Right ventricle myocardium superior (tissue), 1 donor: ENCODE measurements around the gene FOXP4. TPM values are rescaled to one million over a fixed set of nuclear protein-coding genes. Genes with fewer than 3 reads are reported as not detected.
A peak's percentile ranks its signal among the peaks of the same experiment; 100 is the strongest.

Experiments
- ATAC-seq: fragments of 200-7000 bp; cut with Tn5 transposase; one replicate; pipeline ENCODE4 v1.9.1; 2020; ENCODE audit warnings: mild to moderate bottlenecking; ENCODE audit not compliant: poor library complexity
- DNase-seq: peaks from one replicate; pipeline ENCODE4 v3.0.0-alpha.2; 2020
- intact Hi-C: fragments of 100-400 bp; cut with DNase I; formaldehyde crosslinking; loops from one replicate; pipeline ENCODE4 v1.11.2; 2022
- microRNA-seq: library from miRNA; unstranded; fragments of <30 nt; microRNA quantifications from one replicate; pipeline ENCODE4 v1.2.0, GENCODE V29; 2020
- total RNA-seq: library from RNA; stranded (reverse); fragmentation: NEBNext Ultra II Directional; extraction: Animal tissue kit (Norgen Biotek cat#: 25700); gene quantifications from one replicate; pipeline ENCODE4 v1.2.1, GENCODE V29; 2021
- donor health status: DM: no; HTN: yes; CAD: no; lungs with severe emphysema.

The FOXP4 gene
- total RNA-seq, 1 donor from 2014 or later = 14.4 TPM

DNA sequence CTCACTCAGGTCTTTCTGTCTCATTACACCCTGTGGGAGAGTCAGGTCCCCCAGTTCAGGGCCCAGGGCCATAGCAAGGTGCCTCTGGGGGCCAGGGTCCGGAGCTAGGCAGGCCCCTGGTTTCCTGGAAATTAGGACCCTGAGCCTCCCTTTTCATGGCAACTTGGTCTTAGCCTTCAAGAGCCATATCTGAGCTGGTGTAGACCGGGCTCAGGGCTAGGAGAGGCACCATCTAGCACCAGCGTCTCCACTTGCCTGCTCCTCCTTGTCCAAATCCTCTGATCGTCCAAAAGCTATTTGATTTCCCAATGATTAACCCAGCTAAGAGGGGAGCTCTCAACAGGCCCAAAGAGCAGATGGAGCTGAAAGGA is 97.7 kb downstream of the FOXP4 start:
- ATAC-seq (no peak), DNase-seq (no peak)
- intact Hi-C loops = no loop called here

DNA sequence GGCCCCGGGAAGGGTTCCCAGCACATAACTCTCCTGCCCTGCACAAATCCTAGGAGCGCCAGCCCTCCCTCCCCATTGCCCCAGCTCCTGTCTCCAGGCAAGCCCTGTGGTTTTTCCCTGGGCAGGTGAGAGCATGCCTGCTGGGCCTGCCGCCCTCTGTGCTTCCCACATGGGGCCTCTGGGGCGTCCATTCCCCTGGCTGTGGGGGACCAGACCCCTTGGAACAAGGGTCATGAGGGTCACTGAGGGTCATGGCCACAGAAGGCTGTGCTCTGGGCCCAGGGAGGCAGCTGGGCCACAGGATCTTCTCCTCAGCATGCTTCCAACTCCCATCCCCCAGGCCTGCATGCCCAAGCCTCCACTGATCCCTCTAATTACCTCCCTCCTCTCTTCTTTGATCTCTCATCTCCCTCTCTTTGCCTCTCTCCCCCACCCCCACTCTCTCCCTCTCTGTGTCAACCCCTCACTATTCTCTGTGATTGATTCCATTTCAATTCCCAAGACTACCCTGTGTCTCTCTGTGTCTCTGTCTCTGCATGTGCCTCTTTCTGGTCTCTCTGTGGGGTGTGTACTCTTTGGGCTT is 98.2 kb downstream of the FOXP4 start:
- intact Hi-C loops = no loop called here
- DNase-seq = no peak
- no peak for ATAC-seq

DNA sequence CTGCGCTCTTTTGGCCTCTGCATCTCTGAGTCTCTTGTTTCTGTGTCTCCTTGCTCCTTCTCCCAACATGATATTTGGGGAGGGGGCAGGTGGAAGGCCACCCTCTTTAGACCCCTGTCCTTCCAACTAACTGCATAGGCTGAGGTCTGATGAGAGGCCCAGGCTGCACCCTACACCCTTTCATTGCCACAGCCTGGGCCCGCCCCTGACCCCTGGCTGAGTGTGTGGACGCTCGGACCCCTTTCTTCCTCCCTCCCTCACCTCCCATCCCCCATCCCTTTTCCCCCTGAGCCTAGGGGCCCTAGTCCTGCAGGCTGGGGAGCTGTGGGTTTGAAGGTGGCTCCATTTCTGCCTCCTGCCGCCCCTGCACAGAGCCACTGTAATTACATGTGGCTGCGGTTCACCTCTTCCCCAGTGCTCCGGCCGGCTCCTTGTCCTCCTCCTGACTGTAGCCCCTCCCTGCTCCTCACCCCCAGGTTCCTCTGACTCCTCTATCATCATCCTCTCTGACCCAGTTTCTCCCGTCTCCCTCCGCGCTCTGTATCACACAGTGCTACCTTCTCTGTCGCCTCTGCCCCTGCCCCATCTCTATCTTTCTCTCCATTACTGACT is 98.9 kb downstream of the FOXP4 start:
- intact Hi-C loops = no loop called here
- DNase-seq (no peak), ATAC-seq (no peak)

DNA sequence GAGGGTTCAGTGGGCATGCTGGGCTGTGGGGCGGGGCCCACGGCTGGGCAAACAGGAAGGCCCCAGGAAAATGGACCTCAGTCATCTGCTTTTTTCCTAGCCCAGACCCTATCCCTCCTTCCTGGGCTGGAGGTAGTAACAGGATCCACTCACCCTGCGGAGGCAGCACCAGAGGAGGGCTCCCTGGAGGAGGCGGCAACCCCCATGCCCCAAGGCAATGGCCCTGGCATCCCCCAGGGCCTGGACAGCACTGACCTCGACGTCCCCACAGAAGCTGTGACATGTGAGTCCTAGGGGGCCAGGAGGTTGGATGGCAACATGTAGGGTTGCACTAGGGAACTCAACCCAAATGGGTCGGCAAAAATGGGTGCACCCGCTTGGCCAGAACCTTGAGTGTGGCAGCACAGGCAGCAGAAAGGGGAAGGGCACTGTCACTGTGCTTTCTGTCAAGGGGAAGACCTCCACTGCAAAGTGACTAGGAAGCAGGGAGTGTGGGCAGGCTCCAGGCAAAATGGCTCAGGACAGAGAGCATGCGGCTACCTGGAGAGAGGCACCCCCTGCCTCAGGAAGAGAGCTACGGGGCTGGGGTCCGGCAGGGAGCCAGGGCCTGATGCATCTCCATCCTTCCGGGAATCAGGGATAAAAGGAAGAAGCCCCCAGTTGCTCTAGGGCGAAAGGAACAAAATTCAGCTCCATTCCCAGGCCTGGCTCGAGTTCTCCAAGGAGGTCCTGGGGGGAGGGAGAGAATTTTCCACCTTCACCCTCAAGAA is 100.0 kb downstream of the FOXP4 start:
- intact Hi-C loops = no loop called here

DNA sequence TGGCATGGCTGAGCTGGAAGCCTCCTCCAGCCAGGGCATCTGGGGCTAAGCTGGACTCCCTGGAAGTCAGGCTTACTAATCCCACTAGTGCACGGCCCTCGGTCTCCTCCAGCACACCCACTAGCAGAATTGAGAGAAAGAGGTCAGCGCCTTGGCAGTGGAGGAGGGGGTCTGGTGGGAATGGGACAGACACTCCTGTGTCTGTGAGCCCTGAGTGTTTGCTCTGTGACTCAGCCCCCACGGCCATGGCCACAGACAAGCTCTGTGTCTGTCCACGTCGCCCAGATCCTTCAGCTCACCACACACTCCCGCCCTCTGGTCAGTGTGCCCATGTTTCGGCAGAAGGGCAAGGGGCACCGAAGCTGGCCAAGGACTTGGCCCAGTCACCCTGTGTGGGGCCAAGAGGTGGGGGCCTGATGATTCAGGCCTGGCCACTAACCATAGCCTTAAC is 100.9 kb downstream of the FOXP4 start:
- ATAC-seq = no peak
- no peak for DNase-seq
- intact Hi-C loops = no loop called here

More for the DNA sequence above, 100.0 kb downstream of the FOXP4 start:
- no peak for ATAC-seq
- no peak for DNase-seq

DNA sequence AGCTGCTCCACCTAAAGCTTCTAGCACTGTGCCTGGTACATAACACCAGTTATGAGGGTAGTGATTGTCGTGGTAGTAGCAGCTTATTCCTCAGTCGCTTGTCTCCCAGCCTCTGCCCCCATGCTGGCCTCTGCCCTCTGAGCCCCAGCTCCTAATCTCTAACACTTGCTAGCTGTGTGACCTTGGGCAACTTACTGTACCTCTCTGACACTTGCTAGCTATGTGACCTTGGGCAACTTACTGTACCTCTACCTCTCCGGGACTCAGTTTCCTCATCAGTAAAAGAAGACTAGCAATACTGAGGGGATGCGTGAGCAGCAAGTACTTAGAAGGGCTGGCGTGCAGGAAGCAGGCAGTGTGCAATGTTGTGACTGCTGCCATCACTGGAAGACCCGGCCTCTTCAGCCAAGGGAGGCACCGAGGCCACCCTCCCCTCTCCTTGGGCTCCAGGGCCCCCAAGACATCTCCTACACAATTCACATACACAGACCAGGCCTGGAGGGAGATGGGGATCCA is 101.9 kb downstream of the FOXP4 start:
- peak; percentile 10 for DNase-seq
- intact Hi-C loops = no loop called here
- no peak for ATAC-seq

DNA sequence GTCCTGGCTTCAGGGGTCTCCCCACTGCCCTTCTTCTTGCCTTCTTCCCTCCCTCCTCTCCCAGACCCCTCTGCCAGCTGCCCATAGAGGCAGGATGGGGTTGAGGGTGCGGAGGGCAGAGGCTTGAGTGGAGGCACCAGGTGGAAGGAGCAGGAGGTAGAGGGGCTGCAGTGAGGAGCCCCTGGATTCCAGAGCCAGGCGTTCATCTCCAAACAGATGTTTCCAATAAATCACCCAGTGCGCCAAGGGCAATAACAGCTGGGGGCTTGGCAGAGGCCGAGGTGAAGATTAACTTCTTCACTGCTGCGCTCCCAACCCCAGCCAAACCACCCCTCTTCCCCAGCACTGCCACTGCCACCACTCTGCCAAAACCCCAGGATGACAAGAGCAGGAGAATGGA is 102.7 kb downstream of the FOXP4 start:
- intact Hi-C loops = no loop called here
- no peak for ATAC-seq
- DNase-seq = no peak

DNA sequence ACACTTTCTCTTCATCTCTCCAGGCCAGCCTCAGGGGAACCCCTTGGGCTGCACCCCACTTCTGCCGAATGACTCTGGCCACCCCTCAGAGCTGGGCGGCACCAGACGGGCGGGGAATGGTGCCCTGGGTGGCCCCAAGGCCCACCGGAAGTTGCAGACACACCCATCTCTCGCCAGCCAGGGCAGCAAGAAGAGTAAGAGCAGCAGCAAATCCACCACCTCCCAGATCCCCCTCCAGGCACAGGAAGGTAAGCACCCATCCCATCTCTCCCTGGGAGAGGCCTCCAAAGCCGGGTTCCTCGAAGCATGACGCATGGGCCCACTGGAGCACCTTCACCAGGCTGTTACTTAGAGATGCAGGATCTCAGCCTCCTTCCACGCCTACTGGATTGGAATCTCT is 103.4 kb downstream of the FOXP4 start:
- no peak for ATAC-seq
- peak; percentile 6 for DNase-seq
- intact Hi-C loops = no loop called here

DNA sequence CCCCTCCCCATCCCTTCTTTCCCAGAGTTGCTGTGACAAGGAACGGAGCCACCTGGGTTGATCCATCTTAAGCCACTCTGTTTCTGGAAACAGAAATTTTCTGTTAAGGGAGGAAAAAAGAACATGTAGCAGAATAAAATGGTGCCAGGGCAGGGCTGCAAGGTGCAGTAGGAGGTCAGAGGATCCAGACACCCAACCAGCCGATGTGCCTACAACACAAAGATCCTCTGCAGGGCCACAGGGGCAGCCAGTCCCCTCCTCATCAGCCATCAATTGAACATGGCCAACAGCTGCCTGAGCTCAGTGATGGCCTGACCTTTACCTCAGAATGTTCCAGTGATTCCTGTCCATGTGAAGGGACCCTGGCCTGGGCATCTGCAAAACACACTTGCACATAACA is 103.9 kb downstream of the FOXP4 start:
- ATAC-seq (no peak), DNase-seq (peak; percentile 25)

DNA sequence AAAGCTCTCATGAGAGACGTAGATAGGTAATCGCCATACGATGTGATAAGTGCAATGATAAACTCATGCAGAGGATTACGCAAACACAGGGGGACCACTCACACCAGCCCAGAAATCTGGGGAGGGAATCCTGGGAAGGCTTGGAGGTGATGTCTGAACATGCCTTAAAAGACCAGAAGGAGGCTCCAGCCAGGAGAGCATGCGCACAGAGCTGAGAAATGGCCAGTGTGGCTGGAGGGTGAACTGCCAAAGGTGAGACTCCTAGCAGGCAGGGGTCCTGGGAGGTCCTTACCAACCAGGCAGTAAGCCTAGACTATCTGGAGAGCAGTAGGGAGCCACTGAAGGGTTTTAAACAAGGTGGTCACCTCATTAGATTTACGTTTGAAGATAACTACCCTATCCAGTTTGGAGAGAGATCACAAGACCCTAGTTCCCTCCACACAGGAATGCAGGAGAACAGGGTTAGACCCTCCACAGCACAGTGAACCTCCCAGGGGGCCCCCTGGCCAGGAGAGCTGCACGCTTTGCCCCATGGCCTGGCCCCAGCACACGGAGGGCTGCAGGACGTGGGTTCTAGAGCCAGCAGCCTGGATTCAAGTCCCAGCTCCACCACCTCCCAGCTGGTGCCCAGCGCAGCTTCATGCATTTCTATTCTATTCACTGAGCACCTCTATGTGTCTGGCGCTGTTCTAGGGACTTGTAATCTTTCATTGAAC is 105.2 kb downstream of the FOXP4 start:
- ATAC-seq (no peak), DNase-seq (peak; percentile 4)
- intact Hi-C loops = no loop called here

More for the DNA sequence above, 103.9 kb downstream of the FOXP4 start:
- intact Hi-C loops = no loop called here

Small RNA genes lying within 50 kb of the gene (microRNA-seq; reads per million reads assigned to microRNA genes)
- not detected for gene MIR4641

Other genes starting within 250 kb of the FOXP4 start
- gene NCR2, start 210.8 kb upstream of the FOXP4 start, total RNA-seq = not detected
- gene MDFI, start 92.1 kb downstream of the FOXP4 start, total RNA-seq = 1.1 TPM
- gene TFEB, start 189.2 kb downstream of the FOXP4 start, total RNA-seq = 40.7 TPM
- not detected for gene PGC, start 201.0 kb downstream of the FOXP4 start, total RNA-seq
- gene FRS3, start 233.5 kb downstream of the FOXP4 start, total RNA-seq = 4.8 TPM
- 4.0 TPM for gene PRICKLE4, start 234.4 kb downstream of the FOXP4 start, total RNA-seq
- gene TOMM6, start 241.3 kb downstream of the FOXP4 start, total RNA-seq = 218 TPM